ENCODE data around the gene CHRNE. TPM values are rescaled to one million over a fixed set of nuclear protein-coding genes. Genes with fewer than 3 reads are reported as not detected.

CHRNE gene
- polyA plus RNA-seq, 2 of the 4 experiments (the other 2 are of a cell fraction), result 0.10 to 0.13 TPM

GRCh38 chr17:4938069-4938491 lies 35.2 kb upstream of the CHRNE start (continued):
- TF ChIP-seq MYC (IDR thresholded peaks at IDR 0.05; ENCODE audit: borderline replicate concordance, low read length) (no peak), CHD2 (IDR thresholded peaks at IDR 0.05; ENCODE audit: low read length, partially characterized antibody) (no peak), FOSB (CRISPR knock-in tag; IDR thresholded peaks at IDR 0.05) (no peak), E2F6 (IDR thresholded peaks at IDR 0.05; ENCODE audit: borderline replicate concordance, low read depth) (no peak), PHF8 (IDR thresholded peaks at IDR 0.05; ENCODE audit: borderline replicate concordance, low read depth) (no peak), POLR2A (IDR thresholded peaks at IDR 0.05; ENCODE audit: low read length) (no peak), NFE2L2 (conservative IDR thresholded peaks at IDR 0.05; ENCODE audit: low read length) (no peak)

- CTCF ChIA-PET, result interaction anchor here (1.0 to 2.8 kb wide), 4 partner anchors 14 to 148 kb away, joined by 4 to 14 read pairs (median 10); partner anchors contain the start of gene CHRNE
- peaks cover 25% of the 10 kb centered on the region for H3K4me1 ChIP-seq
- no peak overlapping the region for H3K4me2 ChIP-seq
- no peak overlapping the region for H3K27ac ChIP-seq
- no peak for TF ChIP-seq CBX8 (IDR thresholded peaks at IDR 0.05)
- 96% methylated on average over 16 of the region's 16 CpGs for WGBS (ENCODE audit: missing lambda C conversion rate)
- no peaks in the 10 kb centered on the region for H3K9me3 ChIP-seq
- FAIRE-seq (no peak), ATAC-seq (no peak), DNase-seq (ENCODE audit: low read depth in 1 of 2, low spot score in 1 of 2) (no peak)
- POLR2A ChIA-PET, result no interaction called here
- no peak overlapping the region for H3K4me3 ChIP-seq
Measured at GRCh38 chr17:4937553-4937952, 34.7 kb upstream of the CHRNE start.

- Histone ChIP-seq H3K4me2 (no peak overlapping the region), H3K4me3 (no peak overlapping the region), H3K9me3 (no peaks in the 10 kb centered on the region), H3K27ac (no peak overlapping the region), H3K4me1 (peaks cover 13% of the 10 kb centered on the region)
- TF ChIP-seq ELK1 (IDR thresholded peaks at IDR 0.05; ENCODE audit: low read depth, low read length), result no peak
- no peak for TF ChIP-seq CEBPB (IDR thresholded peaks at IDR 0.05)
- no peak for TF ChIP-seq GATA3 (IDR thresholded peaks at IDR 0.05; ENCODE audit: borderline replicate concordance)
- no peak for TF ChIP-seq SMC3 (IDR thresholded peaks at IDR 0.05)
- TF ChIP-seq CBX8 (IDR thresholded peaks at IDR 0.05), result no peak
- no peak for TF ChIP-seq PHF8 (IDR thresholded peaks at IDR 0.05; ENCODE audit: borderline replicate concordance, low read depth)
- no peak for TF ChIP-seq KDM5A (IDR thresholded peaks at IDR 0.05)
- TF ChIP-seq REST (IDR thresholded peaks at IDR 0.05), result no peak
- TF ChIP-seq POLR2AphosphoS2 (conservative IDR thresholded peaks at IDR 0.05; ENCODE audit: low read length), result no peak
- TF ChIP-seq EHMT2 (IDR thresholded peaks at IDR 0.05; ENCODE audit: low read depth), result no peak
- no peak for TF ChIP-seq JUN (IDR thresholded peaks at IDR 0.05)
- no peak for TF ChIP-seq RNF2 (IDR thresholded peaks at IDR 0.05; ENCODE audit: borderline replicate concordance, low read depth)
- no peak for TF ChIP-seq E2F6 (IDR thresholded peaks at IDR 0.05; ENCODE audit: borderline replicate concordance, low read depth)
- TF ChIP-seq NR3C1 (IDR thresholded peaks at IDR 0.05), result no peak
- ChIA-PET CTCF (interaction anchor here (1.0 to 2.6 kb wide), 7 partner anchors 9 to 146 kb away, joined by 3 to 14 read pairs (median 4); partner anchors contain the start of genes CAMTA2 and CHRNE), POLR2A (interaction anchor here (1.8 kb wide), 1 partner anchor 31 kb away, joined by 4 read pairs; the partner anchor contains the start of gene SPAG7)
- no peak for DNase-seq (ENCODE audit: low read depth in 1 of 2, low spot score in 1 of 2)
- 93% methylated on average over 3 of the region's 3 CpGs for WGBS (ENCODE audit: missing lambda C conversion rate)
- ATAC-seq, result no peak
- no peak for FAIRE-seq
Measured at GRCh38 chr17:4936436-4936835, 33.5 kb upstream of the CHRNE start.
